Suprapubic skin (tissue), 3 donors: ENCODE results near the gene SLC1A6.

Source experiments
- CTCF ChIP-seq, 2 donors: fragments of 200-600 bp in 1 of 2; fragments of 450-650 bp in 1 of 2; sonication (generic) in 1 of 2; IDR thresholded peaks; one replicate each; pipeline ENCODE4 v1.5.1; 2016 to 2019; ENCODE audit warnings: antibody characterized with exemption in 2 of 2, mild to moderate bottlenecking in 1 of 2, moderate library complexity in 1 of 2
- POLR2A ChIP-seq, 2 donors: fragments of 450-650 bp; IDR thresholded peaks; one replicate each; pipeline ENCODE4 v1.6.1; 2017; ENCODE audit warnings: antibody characterized with exemption in 2 of 2, mild to moderate bottlenecking in 2 of 2, moderate library complexity in 2 of 2

- TF ChIP-seq CTCF (IDR thresholded peaks at IDR 0.05) (no peak), POLR2A (IDR thresholded peaks at IDR 0.05) (no peak)
Observed at GRCh38 chr19:15010501-15011300, 31.0 kb upstream of the SLC1A6 start.
